Measurements from ENCODE around the gene TRIM34. TPM values are rescaled to one million over a fixed set of nuclear protein-coding genes. Genes with fewer than 3 reads are reported as not detected.
A peak's percentile ranks its signal among the peaks of the same experiment; 100 is the strongest.

TRIM34 gene
- total and polyA plus RNA-seq, 2 experiments from 2014 or later: 3.9 to 5.1 TPM

DNA sequence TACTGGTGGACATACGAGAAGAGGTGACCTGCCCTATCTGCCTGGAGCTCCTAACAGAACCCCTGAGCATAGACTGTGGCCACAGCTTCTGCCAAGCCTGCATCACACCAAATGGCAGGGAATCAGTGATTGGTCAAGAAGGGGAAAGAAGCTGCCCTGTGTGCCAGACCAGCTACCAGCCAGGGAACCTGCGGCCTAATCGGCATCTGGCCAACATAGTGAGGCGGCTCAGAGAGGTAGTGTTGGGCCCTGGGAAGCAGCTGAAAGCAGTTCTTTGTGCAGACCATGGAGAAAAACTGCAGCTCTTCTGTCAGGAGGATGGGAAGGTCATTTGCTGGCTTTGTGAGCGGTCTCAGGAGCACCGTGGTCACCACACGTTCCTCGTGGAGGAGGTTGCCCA, 21.5 kb upstream of the TRIM34 start:
- H2AFZ ChIP-seq: no peak overlapping the region
- no peaks in the 10 kb centered on the region for H3K27me3 ChIP-seq (replicated peaks; ENCODE audit: insufficient read depth)
- in situ Hi-C loops (cut with MboI): no loop called here
- no peaks in the 10 kb centered on the region for H3K79me2 ChIP-seq (ENCODE audit: insufficient read depth)
- H3K9me2 ChIP-seq (ENCODE audit: insufficient read depth): no peaks in the 10 kb centered on the region
- no peak for TF ChIP-seq EZH2phosphoT487 (IDR thresholded peaks at IDR 0.05; ENCODE audit: insufficient read depth, low read depth)
- no peak overlapping the region for H3K4me2 ChIP-seq (ENCODE audit: unreplicated experiment)
- no peak for DNase-seq
- peaks cover 9% of the 10 kb centered on the region for H3K4me1 ChIP-seq (ENCODE audit: insufficient read depth)
- H3K9ac ChIP-seq: no peak overlapping the region
- no peaks in the 10 kb centered on the region for H3K9me3 ChIP-seq (ENCODE audit: low read depth)
- H4K20me1 ChIP-seq (ENCODE audit: insufficient read depth): no peaks in the 10 kb centered on the region
- WGBS, 2 experiments (ENCODE audit: low coverage in 1 of 2, low lambda C conversion rate in 2 of 2, missing lambda C conversion rate in 2 of 2): 94 to 96% methylated on average over 8 of the region's 8 CpGs
- H3F3A ChIP-seq (ENCODE audit: insufficient read depth): peaks cover 9% of the 10 kb centered on the region; the same call in 1 of the 2 replicates
- H3K36me3 ChIP-seq (ENCODE audit: low read depth): no peaks in the 10 kb centered on the region
- H3K27ac ChIP-seq: no peak overlapping the region
- no peak overlapping the region for H3K4me3 ChIP-seq

DNA sequence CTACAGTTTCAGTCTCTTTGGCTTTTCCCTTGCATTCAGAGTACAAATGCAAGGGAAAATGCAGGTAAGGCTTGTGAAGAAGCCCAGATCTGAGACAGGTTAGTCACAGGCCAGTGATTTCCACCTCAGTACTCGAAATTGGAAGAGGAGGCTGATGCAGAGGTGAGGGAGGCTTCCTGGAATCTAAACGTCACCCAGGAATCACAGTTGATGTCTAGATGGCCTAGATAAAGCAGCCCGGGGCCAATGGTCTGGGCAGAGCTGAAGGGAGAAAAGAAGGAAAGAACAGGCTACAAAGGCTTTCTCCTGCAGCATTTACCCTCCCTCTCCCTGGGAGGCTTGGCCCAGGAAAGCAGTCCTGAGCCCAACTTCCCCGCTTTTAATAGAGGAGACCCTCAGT, 19.9 kb upstream of the TRIM34 start:
- Histone ChIP-seq H4K20me1 (ENCODE audit: insufficient read depth) (no peaks in the 10 kb centered on the region), H3K36me3 (ENCODE audit: low read depth) (no peaks in the 10 kb centered on the region), H3K4me2 (ENCODE audit: unreplicated experiment) (no peak overlapping the region), H3K79me2 (ENCODE audit: insufficient read depth) (no peaks in the 10 kb centered on the region), H3K27me3 (replicated peaks; ENCODE audit: insufficient read depth) (no peaks in the 10 kb centered on the region), H2AFZ (no peak overlapping the region), H3K4me3 (no peak overlapping the region), H3K9me3 (ENCODE audit: low read depth) (no peaks in the 10 kb centered on the region), H3K9ac (no peak overlapping the region), H3K4me1 (ENCODE audit: insufficient read depth) (peaks cover 9% of the 10 kb centered on the region), H3K27ac (no peak overlapping the region), H3K9me2 (ENCODE audit: insufficient read depth) (no peaks in the 10 kb centered on the region), H3F3A (ENCODE audit: insufficient read depth) (peaks cover 9% of the 10 kb centered on the region; the same call in 1 of the 2 replicates)
- no peak for DNase-seq
- WGBS, 2 experiments (ENCODE audit: low coverage in 1 of 2, low lambda C conversion rate in 2 of 2, missing lambda C conversion rate in 2 of 2): 70 to 82% methylated on average over 4 of the region's 4 CpGs
- in situ Hi-C loops (cut with MboI): no loop called here
- TF ChIP-seq EZH2 (IDR thresholded peaks at IDR 0.05; ENCODE audit: insufficient read depth, poor library complexity, severe bottlenecking) (no peak), EZH2phosphoT487 (IDR thresholded peaks at IDR 0.05; ENCODE audit: insufficient read depth, low read depth) (no peak)

GRCh38 chr11:5605849-5606248, 19.0 kb upstream of the TRIM34 start:
- in situ Hi-C loops (cut with MboI): no loop called here
- H2AFZ ChIP-seq: no peak overlapping the region
- DNase-seq: peak; percentile 95

GRCh38 chr11:5608808-5609207, 16.0 kb upstream of the TRIM34 start:
- Histone ChIP-seq H3K9ac (no peak overlapping the region), H3K27me3 (replicated peaks; ENCODE audit: insufficient read depth) (no peaks in the 10 kb centered on the region), H3K4me3 (no peak overlapping the region), H3K27ac (no peak overlapping the region), H3F3A (ENCODE audit: insufficient read depth) (peaks cover 9% of the 10 kb centered on the region; the same call in 1 of the 2 replicates), H3K9me2 (ENCODE audit: insufficient read depth) (no peaks in the 10 kb centered on the region), H4K20me1 (ENCODE audit: insufficient read depth) (no peaks in the 10 kb centered on the region), H3K36me3 (ENCODE audit: low read depth) (no peaks in the 10 kb centered on the region), H2AFZ (no peak overlapping the region), H3K79me2 (ENCODE audit: insufficient read depth) (no peaks in the 10 kb centered on the region), H3K4me1 (ENCODE audit: insufficient read depth) (peaks cover 6% of the 10 kb centered on the region), H3K9me3 (ENCODE audit: low read depth) (no peaks in the 10 kb centered on the region), H3K4me2 (ENCODE audit: unreplicated experiment) (no peak overlapping the region)
- 90 to 94% methylated on average over 6 of the region's 6 CpGs for WGBS, 2 experiments (ENCODE audit: low coverage in 1 of 2, low lambda C conversion rate in 2 of 2, missing lambda C conversion rate in 2 of 2)
- in situ Hi-C loops (cut with MboI): no loop called here
- TF ChIP-seq EZH2 (IDR thresholded peaks at IDR 0.05; ENCODE audit: insufficient read depth, poor library complexity, severe bottlenecking) (no peak), EZH2phosphoT487 (IDR thresholded peaks at IDR 0.05; ENCODE audit: insufficient read depth, low read depth) (no peak)
- no peak for DNase-seq

More at GRCh38 chr11:5605849-5606248, 19.0 kb upstream of the TRIM34 start:
- no peak for TF ChIP-seq EZH2 (IDR thresholded peaks at IDR 0.05; ENCODE audit: insufficient read depth, poor library complexity, severe bottlenecking)
- no peak for TF ChIP-seq EZH2phosphoT487 (IDR thresholded peaks at IDR 0.05; ENCODE audit: insufficient read depth, low read depth)
- H3K27me3 ChIP-seq (replicated peaks; ENCODE audit: insufficient read depth): no peaks in the 10 kb centered on the region
- H3K9me2 ChIP-seq (ENCODE audit: insufficient read depth): no peaks in the 10 kb centered on the region
- H3K4me2 ChIP-seq (ENCODE audit: unreplicated experiment): peak overlapping the region; percentile 21
- WGBS, 2 experiments (ENCODE audit: low coverage in 1 of 2, low lambda C conversion rate in 2 of 2, missing lambda C conversion rate in 2 of 2): 54 to 56% methylated on average over 5 of the region's 5 CpGs
- no peaks in the 10 kb centered on the region for H3K9me3 ChIP-seq (ENCODE audit: low read depth)
- H3K36me3 ChIP-seq (ENCODE audit: low read depth): no peaks in the 10 kb centered on the region
- peaks cover 9% of the 10 kb centered on the region; the same call in 1 of the 2 replicates for H3F3A ChIP-seq (ENCODE audit: insufficient read depth)
- peaks cover 6% of the 10 kb centered on the region for H3K4me1 ChIP-seq (ENCODE audit: insufficient read depth)
- H3K4me3 ChIP-seq: no peak overlapping the region
- no peaks in the 10 kb centered on the region for H3K79me2 ChIP-seq (ENCODE audit: insufficient read depth)
- H3K27ac ChIP-seq: peak overlapping the region; percentile 37
- H3K9ac ChIP-seq: peak overlapping the region; percentile 40
- no peaks in the 10 kb centered on the region for H4K20me1 ChIP-seq (ENCODE audit: insufficient read depth)

- no peaks in the 10 kb centered on the region for H3K79me2 ChIP-seq (ENCODE audit: insufficient read depth)
- H3K4me1 ChIP-seq (ENCODE audit: insufficient read depth): peaks cover 6% of the 10 kb centered on the region
- no peak overlapping the region for H3K9ac ChIP-seq
- 87 to 88% methylated on average over 5 of the region's 5 CpGs for WGBS, 2 experiments (ENCODE audit: low coverage in 1 of 2, low lambda C conversion rate in 2 of 2, missing lambda C conversion rate in 2 of 2)
- no peaks in the 10 kb centered on the region for H3K36me3 ChIP-seq (ENCODE audit: low read depth)
- DNase-seq: no peak
- no peaks in the 10 kb centered on the region for H3K27me3 ChIP-seq (replicated peaks; ENCODE audit: insufficient read depth)
- H3F3A ChIP-seq (ENCODE audit: insufficient read depth): peaks cover 9% of the 10 kb centered on the region; the same call in 1 of the 2 replicates
- no peaks in the 10 kb centered on the region for H3K9me3 ChIP-seq (ENCODE audit: low read depth)
- in situ Hi-C loops (cut with MboI): no loop called here
- H2AFZ ChIP-seq: no peak overlapping the region
- TF ChIP-seq EZH2phosphoT487 (IDR thresholded peaks at IDR 0.05; ENCODE audit: insufficient read depth, low read depth) (no peak), EZH2 (IDR thresholded peaks at IDR 0.05; ENCODE audit: insufficient read depth, poor library complexity, severe bottlenecking) (no peak)
- no peak overlapping the region for H3K27ac ChIP-seq
- no peak overlapping the region for H3K4me2 ChIP-seq (ENCODE audit: unreplicated experiment)
- no peak overlapping the region for H3K4me3 ChIP-seq
- no peaks in the 10 kb centered on the region for H3K9me2 ChIP-seq (ENCODE audit: insufficient read depth)
- H4K20me1 ChIP-seq (ENCODE audit: insufficient read depth): no peaks in the 10 kb centered on the region
Measured at GRCh38 chr11:5610446-5610845, 14.4 kb upstream of the TRIM34 start.
